SK-MEL-5 (cell line): Measurements from ENCODE around the gene DPYSL3. TPM values are rescaled to one million over a fixed set of nuclear protein-coding genes. Genes with fewer than 3 reads are reported as not detected.

Experiments used
- DNase-seq: peaks from one replicate; pipeline ENCODE4 v3.0.0-alpha.2; 2016; ENCODE audit warnings: low read depth, low spot score
- in situ Hi-C: cut with HindIII; loops from 2 replicates; pipeline ENCODE4 v1.10.0; 2016; ENCODE audit warnings: low sequenced_read_pairs, high pct_unique_total_duplicates, low pct_unique_long_range_greater_than_20kb
- total RNA-seq: library from RNA; depleted of rRNA; stranded (reverse); fragments of >200 nt; shearing (Covaris generic); gene quantifications from 2 replicates; pipeline ENCODE4 v1.2.3, GENCODE V29; 2014

DPYSL3 gene
- total RNA-seq, 1 experiment from 2014 or later = 16.5 TPM

DNA sequence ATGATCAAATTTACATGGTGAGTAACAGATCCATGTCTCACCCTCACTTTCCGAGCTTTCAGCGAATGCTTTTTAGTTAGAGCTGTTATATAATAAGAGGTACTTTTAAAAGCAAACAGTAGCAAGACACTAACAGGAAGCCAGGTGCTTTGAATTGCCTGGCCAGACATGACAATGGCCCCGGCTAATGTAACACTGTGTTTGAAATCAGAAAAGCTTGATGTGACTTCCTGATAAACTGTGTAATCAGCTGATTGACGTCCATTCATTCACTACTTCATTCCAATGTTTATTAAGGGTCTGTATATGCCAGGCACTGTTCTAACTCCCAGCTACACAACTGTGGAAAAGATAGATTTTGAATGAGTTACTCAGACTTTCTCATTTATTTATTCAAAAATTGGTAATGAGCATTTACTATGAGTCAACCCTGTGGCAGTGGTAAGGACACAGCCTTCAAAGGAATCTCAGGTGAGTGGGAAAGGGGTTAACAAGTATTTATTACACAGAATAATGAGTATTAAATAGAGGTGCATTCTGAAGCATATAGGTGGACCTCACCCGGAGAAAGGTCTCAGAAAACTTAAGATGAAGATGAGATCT lies 26.6 kb downstream of the DPYSL3 start:
- in situ Hi-C loops = no loop called here
- DNase-seq = no peak

GRCh38 chr5:147482706-147483180 lies 27.1 kb downstream of the DPYSL3 start:
- in situ Hi-C loops = no loop called here
- no peak for DNase-seq

DNA sequence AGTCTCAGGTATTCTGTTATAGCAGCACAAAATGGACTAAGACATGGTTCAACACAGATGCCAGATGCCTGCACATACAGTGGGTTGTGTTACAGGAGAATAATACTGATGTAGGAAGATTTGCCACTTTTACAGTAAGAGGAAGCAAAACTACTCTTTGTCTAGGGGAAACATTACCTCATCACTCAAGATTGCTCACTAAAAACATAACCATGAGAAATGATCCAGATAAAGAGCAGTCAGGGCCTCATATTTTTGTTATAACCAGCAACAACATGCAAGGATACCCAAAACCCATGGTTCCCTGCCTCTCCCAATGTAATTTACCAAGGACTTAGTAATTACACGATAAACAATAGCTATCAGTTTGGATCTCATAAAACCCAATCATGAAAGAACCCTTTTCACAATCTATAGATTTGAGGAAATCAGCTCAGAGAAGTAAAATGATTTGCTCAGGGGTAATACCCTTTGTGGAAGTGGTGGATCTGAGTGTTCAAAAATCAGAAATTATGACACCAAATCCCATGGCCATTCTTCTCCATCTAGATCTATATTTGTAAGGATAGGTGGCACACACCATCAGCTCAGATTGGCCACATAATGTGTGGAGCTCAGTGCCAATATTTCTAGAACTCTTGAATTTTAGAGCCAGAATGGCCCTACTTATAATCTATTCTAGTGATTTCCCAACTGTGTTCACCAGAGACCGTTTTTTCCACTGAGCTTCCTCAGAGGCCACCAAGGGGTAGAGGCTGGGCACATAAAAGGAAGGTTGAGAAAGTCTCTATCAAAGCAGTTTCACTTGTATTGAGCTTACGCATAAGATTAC lies 27.8 kb downstream of the DPYSL3 start:
- DNase-seq = no peak
- in situ Hi-C loops = no loop called here

GRCh38 chr5:147481376-147481775 lies 28.5 kb downstream of the DPYSL3 start:
- no peak for DNase-seq
- in situ Hi-C loops = no loop called here

DNA sequence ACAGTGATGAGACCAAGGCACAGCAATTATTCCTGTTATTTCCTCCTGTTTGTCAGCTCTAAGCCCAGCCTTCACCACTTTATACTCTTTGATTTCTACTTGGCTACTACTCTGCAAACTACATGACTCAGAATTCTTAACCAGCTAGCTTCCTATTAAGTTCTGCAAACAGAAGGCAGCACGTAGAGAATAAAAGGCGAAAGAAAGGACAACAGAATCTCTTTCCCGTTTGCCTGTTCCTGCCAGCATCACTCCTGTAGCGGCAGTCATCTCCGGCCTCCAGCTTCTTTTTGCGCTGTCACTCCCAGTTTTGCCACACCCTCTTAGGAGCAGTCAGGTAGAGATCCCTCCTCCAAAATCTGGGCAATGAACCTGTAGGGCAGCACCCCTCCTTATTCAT lies 29.9 kb downstream of the DPYSL3 start:
- no peak for DNase-seq
- in situ Hi-C loops = no loop called here

DNA sequence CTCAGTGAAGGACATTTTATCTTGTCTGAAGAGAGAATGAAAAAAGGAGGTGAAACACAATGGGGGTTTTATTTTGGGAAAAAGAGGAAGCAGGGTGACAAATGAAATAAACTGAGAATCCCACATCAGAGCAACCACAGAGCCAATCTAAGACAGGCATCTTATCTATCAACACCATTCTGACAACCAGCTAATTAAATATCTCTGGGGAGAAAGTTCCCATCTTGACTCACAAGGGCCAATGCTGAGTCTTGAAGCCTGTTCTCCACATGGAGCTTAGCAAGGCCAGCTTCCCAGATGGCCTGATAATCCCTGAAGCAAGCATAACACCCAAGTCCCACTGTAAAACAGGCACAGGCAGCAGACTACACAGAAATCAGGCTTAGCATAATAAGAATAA lies 30.4 kb downstream of the DPYSL3 start:
- DNase-seq = no peak
- in situ Hi-C loops = no loop called here

DNA sequence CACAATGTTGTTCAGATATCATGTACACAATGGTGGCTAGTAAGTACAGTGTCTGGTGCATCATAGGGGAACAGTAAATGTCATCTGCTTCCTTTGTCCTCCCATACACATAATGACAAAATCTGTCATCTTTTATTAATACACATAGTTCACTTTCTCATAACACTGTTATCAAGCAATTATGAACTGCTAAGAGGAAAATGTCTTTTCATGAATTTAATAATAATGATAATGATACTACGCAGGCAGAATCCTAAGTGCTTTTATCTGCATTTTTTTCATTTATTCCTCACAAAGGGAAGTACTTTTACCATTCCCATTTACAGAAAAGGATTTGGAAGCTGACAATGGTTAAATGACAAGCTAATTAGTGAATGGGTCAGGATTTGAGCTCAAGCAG lies 35.7 kb downstream of the DPYSL3 start:
- in situ Hi-C loops = no loop called here
- DNase-seq = no peak

GRCh38 chr5:147472664-147473475 lies 37.0 kb downstream of the DPYSL3 start:
- no peak for DNase-seq
- in situ Hi-C loops = no loop called here

DNA sequence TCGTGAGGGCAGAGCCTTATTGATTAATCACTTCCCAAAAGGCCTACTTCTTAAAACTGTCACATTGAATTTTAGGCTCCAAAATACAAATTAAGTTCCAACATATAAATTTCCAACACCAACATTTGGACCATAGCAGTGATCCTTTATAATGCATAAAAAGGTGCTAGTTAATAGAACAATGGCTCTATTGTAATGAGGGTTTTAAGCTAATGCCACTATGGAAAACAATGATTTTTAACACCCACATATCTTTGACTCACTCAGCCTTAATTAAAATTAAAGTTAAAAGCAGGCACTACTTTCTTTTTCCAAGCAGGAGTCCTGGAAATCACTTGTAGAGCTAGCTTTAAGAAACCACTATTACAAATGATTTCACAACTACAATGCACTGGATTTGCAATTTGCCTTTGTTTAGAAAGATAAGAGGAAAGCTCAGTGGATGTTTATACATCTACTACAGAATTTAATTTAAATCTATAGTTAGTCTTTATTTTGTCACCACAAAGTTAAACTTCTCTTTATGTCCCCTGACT lies 41.8 kb downstream of the DPYSL3 start:
- in situ Hi-C loops = no loop called here
- DNase-seq = no peak

DNA sequence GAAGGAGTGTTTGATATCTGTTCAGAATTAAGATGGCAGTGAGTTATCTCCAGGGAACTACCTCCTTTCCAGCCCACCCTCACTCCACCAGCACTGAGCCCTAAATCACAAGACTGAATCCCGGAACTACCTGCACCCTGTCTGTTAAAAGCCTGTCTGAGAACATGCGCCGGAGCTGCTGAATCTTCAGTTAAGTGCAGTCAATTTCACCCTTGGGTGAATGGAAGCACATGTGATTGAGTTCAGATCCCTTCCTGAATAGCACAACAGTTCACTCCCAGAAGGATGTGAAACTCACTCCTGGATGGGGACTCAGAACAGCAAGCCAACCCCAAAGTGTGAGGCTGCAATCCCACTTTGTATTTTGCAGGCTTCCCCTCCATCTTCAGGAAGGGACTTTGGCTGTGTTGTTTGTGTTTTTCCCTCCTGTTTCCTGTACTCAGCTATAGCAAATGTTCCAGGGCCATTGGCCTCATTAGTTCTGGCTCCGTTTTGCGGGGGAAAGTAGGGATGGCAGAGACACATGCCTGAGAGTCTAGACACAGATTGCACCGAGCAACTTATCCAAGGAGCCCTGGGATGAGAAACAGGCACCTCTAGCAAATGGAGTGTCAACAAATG lies 43.4 kb downstream of the DPYSL3 start:
- in situ Hi-C loops = no loop called here
- DNase-seq = no peak

- in situ Hi-C loops = no loop called here
- DNase-seq = no peak
These were observed 44.1 kb downstream of the DPYSL3 start for GRCh38 chr5:147465747-147466146.

DNA sequence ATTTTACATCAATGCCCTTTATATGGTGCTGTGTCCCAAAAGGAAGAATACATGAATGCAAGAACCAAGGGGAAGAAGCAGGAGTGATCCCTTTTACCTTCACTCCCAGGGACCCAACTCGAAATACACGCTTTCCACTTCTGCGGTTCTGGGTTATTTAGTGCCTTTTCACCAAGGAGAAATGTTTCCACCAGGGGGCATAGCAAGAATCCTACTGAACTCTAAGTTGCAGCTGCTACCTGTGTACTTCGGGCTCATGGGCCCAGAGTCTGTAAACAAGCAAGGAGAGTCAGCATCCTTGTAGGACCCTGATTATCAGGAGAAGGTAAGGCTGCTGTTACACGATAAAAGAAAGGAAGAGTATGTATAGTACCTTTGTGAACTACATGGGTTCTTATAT lies 45.7 kb downstream of the DPYSL3 start:
- peak; percentile 77 for DNase-seq
- in situ Hi-C loops = no loop called here

- in situ Hi-C loops = no loop called here
- DNase-seq = no peak
These were observed 48.0 kb downstream of the DPYSL3 start for GRCh38 chr5:147461915-147462314.

- DNase-seq = no peak
- in situ Hi-C loops = no loop called here
These were observed 49.5 kb downstream of the DPYSL3 start for GRCh38 chr5:147460380-147460779.

- in situ Hi-C loops = no loop called here
These were observed 51.3 kb downstream of the DPYSL3 start for GRCh38 chr5:147458581-147458980.

GRCh38 chr5:147455822-147456450 lies 53.9 kb downstream of the DPYSL3 start:
- in situ Hi-C loops = no loop called here
- no peak for DNase-seq

More at GRCh38 chr5:147458581-147458980, 51.3 kb downstream of the DPYSL3 start:
- no peak for DNase-seq

GRCh38 chr5:147454996-147455677 lies 54.7 kb downstream of the DPYSL3 start:
- no peak for DNase-seq
- in situ Hi-C loops = no loop called here
